H1 (cell line): ENCODE measurements around the gene RPL26. TPM values are rescaled to one million over a fixed set of nuclear protein-coding genes. Genes with fewer than 3 reads are reported as not detected.

Source experiments
- CTCF ChIA-PET: fragments of 300-600 bp; sonication (Branson Sonifier 250); formaldehyde crosslinking; loops from one replicate; lab custom pipeline; 2021; ENCODE audit not compliant: partially characterized antibody; lab: Charles Lee
- POLR2A ChIA-PET: fragments of 300-600 bp; sonication (Branson Sonifier 250); formaldehyde crosslinking; loops from one replicate; lab custom pipeline; 2021; ENCODE audit warnings: inconsistent platforms; ENCODE audit not compliant: partially characterized antibody; lab: Charles Lee
- DNase-seq, 2 experiments: peaks; one replicate each; pipeline versions ENCODE4 v3.0.0 to v3.0.0-alpha.2; 2010 to 2022; ENCODE audit warnings: low spot score in 2 of 2, low read depth in 1 of 2, mixed read lengths in 1 of 2
- FAIRE-seq: peaks from 2 replicates; lab custom pipeline; 2011; peaks lifted over from hg19 to GRCh38; lab: Jason Lieb, UNC
- H2AFZ ChIP-seq: 2 replicates; pipeline ENCODE4 v1.8.1; 2012; ENCODE audit warnings: low read length, inconsistent platforms
- H2AK5ac ChIP-seq: 2 replicates; pipeline ENCODE4 v1.6.1; 2013; ENCODE audit warnings: low read depth, low read length
- H2BK120ac ChIP-seq: replicated peaks from 2 replicates; pipeline ENCODE3; 2013; ENCODE audit warnings: low read depth, low read length, inconsistent platforms
- H2BK12ac ChIP-seq: 2 replicates; pipeline ENCODE4 v1.6.1; 2013; ENCODE audit warnings: low read depth, low read length
- H2BK15ac ChIP-seq: 2 replicates; pipeline ENCODE4 v1.6.1; 2013; ENCODE audit warnings: low read length
- H2BK20ac ChIP-seq: 2 replicates; pipeline ENCODE4 v1.6.1; 2013; ENCODE audit warnings: low read length
- H2BK5ac ChIP-seq: 2 replicates; pipeline ENCODE4 v1.6.1; 2013; ENCODE audit warnings: low read depth, low read length
- H3K14ac ChIP-seq: 2 replicates; pipeline ENCODE4 v1.6.1; 2013; ENCODE audit warnings: inconsistent platforms; ENCODE audit not compliant: insufficient read length
- H3K18ac ChIP-seq: 2 replicates; pipeline ENCODE4 v1.6.1; 2013; ENCODE audit warnings: low read length; ENCODE audit errors: extremely low read depth
- H3K23ac ChIP-seq: 2 replicates; pipeline ENCODE4 v1.6.1; 2013; ENCODE audit warnings: inconsistent platforms; ENCODE audit not compliant: insufficient read length
- H3K23me2 ChIP-seq: 2 replicates; pipeline ENCODE4 v1.6.1; 2013; ENCODE audit warnings: low read depth, low read length
- H3K27ac ChIP-seq: 2 replicates; pipeline ENCODE4 v1.6.1; 2011; ENCODE audit warnings: low read depth, low read length, inconsistent platforms
- H3K27me3 ChIP-seq, 4 experiments: replicated peaks in 1 of 4; 1 replicate in 1 of 4; 2 replicates in 3 of 4; pipeline versions ENCODE4 v1.6.1 to v1.8.1; 2011 to 2013; ENCODE audit warnings: low read length in 3 of 4, mild to moderate bottlenecking in 3 of 4, inconsistent platforms in 2 of 4, mixed read lengths in 2 of 4, moderate library complexity in 1 of 4; ENCODE audit not compliant: control insufficient read depth in 3 of 4, insufficient read depth in 3 of 4; ENCODE audit errors: extremely low read depth in 1 of 4
- H3K36me3 ChIP-seq, 4 experiments: 2 replicates each; pipeline versions ENCODE4 v1.6.1 to v1.8.1; 2011 to 2013; ENCODE audit warnings: mild to moderate bottlenecking in 4 of 4, low read length in 3 of 4, moderate library complexity in 2 of 4, control low read depth in 1 of 4, inconsistent platforms in 1 of 4; ENCODE audit not compliant: insufficient read depth in 4 of 4, control insufficient read depth in 2 of 4
- H3K4ac ChIP-seq: replicated peaks from 2 replicates; pipeline ENCODE3; 2013; ENCODE audit warnings: low read length, low read depth, mixed read lengths, inconsistent platforms; ENCODE audit not compliant: insufficient read length
- H3K4me1 ChIP-seq, 4 experiments: replicated peaks in 1 of 4; 1 replicate in 1 of 4; 2 replicates in 3 of 4; pipeline versions ENCODE4 v1.6.1 to v1.8.1; 2011 to 2013; ENCODE audit warnings: low read length in 3 of 4, inconsistent platforms in 2 of 4, mixed read lengths in 1 of 4; ENCODE audit not compliant: insufficient read depth in 4 of 4, control insufficient read depth in 3 of 4
- H3K4me2 ChIP-seq, 2 experiments: 2 replicates each; pipeline versions ENCODE4 v1.6.1 to v1.8.1; 2011 to 2013; ENCODE audit warnings: low read depth in 2 of 2, low read length in 2 of 2, control low read depth in 1 of 2, inconsistent platforms in 1 of 2, mild to moderate bottlenecking in 1 of 2; ENCODE audit not compliant: insufficient read depth in 1 of 2
- H3K4me3 ChIP-seq, 4 experiments: fragments of 200-600, 300-600 bp in 1 of 4; sonication (generic), shearing (Covaris generic), sonication (Bioruptor Twin) in 1 of 4; 2 replicates each; pipeline versions ENCODE4 v1.5.1 to v1.8.1; 2011 to 2016; ENCODE audit warnings: low read length in 4 of 4, low read depth in 3 of 4, control low read depth in 2 of 4, inconsistent platforms in 2 of 4, mild to moderate bottlenecking in 2 of 4, mixed read lengths in 1 of 4, moderate library complexity in 1 of 4; ENCODE audit not compliant: insufficient read depth in 2 of 4; ENCODE audit errors: extremely low read depth in 1 of 4
- H3K56ac ChIP-seq: replicated peaks from 2 replicates; pipeline ENCODE3; 2013; ENCODE audit warnings: low read depth, mild to moderate bottlenecking, mixed read lengths, low read length, inconsistent platforms; ENCODE audit not compliant: insufficient read length
- H3K79me1 ChIP-seq: 2 replicates; pipeline ENCODE4 v1.6.1; 2013; ENCODE audit warnings: low read depth, low read length, control low read depth
- H3K79me2 ChIP-seq, 2 experiments: 2 replicates each; pipeline versions ENCODE4 v1.6.1 to v1.8.1; 2012 to 2013; ENCODE audit warnings: low read length in 2 of 2, mild to moderate bottlenecking in 2 of 2, inconsistent platforms in 1 of 2; ENCODE audit not compliant: insufficient read depth in 2 of 2, control insufficient read depth in 1 of 2
- H3K9ac ChIP-seq, 4 experiments: replicated peaks in 1 of 4; 1 replicate in 1 of 4; 2 replicates in 3 of 4; pipeline versions ENCODE4 v1.6.1 to v1.8.1; 2011 to 2013; ENCODE audit warnings: low read depth in 3 of 4, low read length in 3 of 4, control low read depth in 2 of 4, mild to moderate bottlenecking in 2 of 4, moderate library complexity in 2 of 4, inconsistent platforms in 1 of 4; ENCODE audit errors: extremely low read depth in 1 of 4
- H3K9me3 ChIP-seq, 2 experiments: 2 replicates each; pipeline versions ENCODE4 v1.6.1 to v1.8.1; 2012 to 2013; ENCODE audit warnings: mild to moderate bottlenecking in 2 of 2, moderate library complexity in 2 of 2, control low read depth in 1 of 2, inconsistent platforms in 1 of 2, low read depth in 1 of 2, low read length in 1 of 2, mixed read lengths in 1 of 2; ENCODE audit not compliant: insufficient read depth in 2 of 2
- H4K20me1 ChIP-seq, 2 experiments: replicated peaks in 1 of 2; 2 replicates each; pipeline versions ENCODE3 to v1.8.1; 2011 to 2013; ENCODE audit warnings: inconsistent platforms in 2 of 2, low read length in 2 of 2, mild to moderate bottlenecking in 1 of 2; ENCODE audit not compliant: insufficient read depth in 2 of 2, control insufficient read depth in 1 of 2
- H4K5ac ChIP-seq: 2 replicates; pipeline ENCODE4 v1.6.1; 2013; ENCODE audit warnings: low read length, low read depth, mixed read lengths, inconsistent platforms; ENCODE audit not compliant: insufficient read length
- H4K8ac ChIP-seq: 2 replicates; pipeline ENCODE4 v1.8.0; 2013; ENCODE audit warnings: mild to moderate bottlenecking, moderate library complexity, low read length, inconsistent platforms; ENCODE audit not compliant: insufficient read depth; ENCODE audit errors: extremely low read depth
- H4K91ac ChIP-seq: replicated peaks from 2 replicates; pipeline ENCODE3; 2013; ENCODE audit warnings: low read length, mixed read lengths, inconsistent platforms; ENCODE audit not compliant: insufficient read length
- BACH1 ChIP-seq: IDR thresholded peaks from 2 replicates; pipeline ENCODE4 v1.6.1; 2012; ENCODE audit warnings: low read length, improper control_type of control experiment
- CREB1 ChIP-seq: IDR thresholded peaks from 2 replicates; pipeline ENCODE4 v1.6.1; 2012; ENCODE audit warnings: inconsistent platforms
- E2F6 ChIP-seq: IDR thresholded peaks from 2 replicates; pipeline ENCODE4 v1.6.1; 2012; ENCODE audit warnings: inconsistent platforms
- EZH2 ChIP-seq: fragments of 200-600 bp; sonication (generic); IDR thresholded peaks from 2 replicates; pipeline ENCODE4 v1.7.1; 2012; ENCODE audit warnings: low read depth, mild to moderate bottlenecking, moderate library complexity, low read length, inconsistent platforms; ENCODE audit not compliant: severe bottlenecking
- FOSL1 ChIP-seq: IDR thresholded peaks from 2 replicates; pipeline ENCODE4 v1.6.1; 2011; ENCODE audit warnings: mild to moderate bottlenecking, low read depth, low read length, moderate library complexity; ENCODE audit not compliant: insufficient read depth
- MAFK ChIP-seq: IDR thresholded peaks from 2 replicates; pipeline ENCODE4 v1.6.1; 2012; ENCODE audit warnings: low read depth, mild to moderate bottlenecking, improper control_type of control experiment, low read length
- PHF8 ChIP-seq: fragments of 200-600 bp; sonication (generic); conservative IDR thresholded peaks from 2 replicates; pipeline ENCODE4 v1.7.1; 2012; ENCODE audit warnings: low read depth, mild to moderate bottlenecking, inconsistent platforms, low read length, moderate library complexity
- POU5F1 ChIP-seq: IDR thresholded peaks from 2 replicates; pipeline ENCODE4 v1.6.1; 2011; ENCODE audit warnings: low read depth, mild to moderate bottlenecking, low read length, moderate library complexity
- RNF2 ChIP-seq: fragments of 200-900, 300-1000 bp; sonication (generic); IDR thresholded peaks from 2 replicates; pipeline ENCODE4 v1.7.1; 2016; ENCODE audit warnings: borderline replicate concordance, low read depth, mild to moderate bottlenecking, antibody characterized with exemption, low read length; ENCODE audit not compliant: poor library complexity, severe bottlenecking; ENCODE audit errors: missing control alignments
- SIN3A ChIP-seq, 2 experiments: IDR thresholded peaks in 1 of 2; conservative IDR thresholded peaks in 1 of 2; 2 replicates each; pipeline ENCODE4 v1.6.1; 2011 to 2012; ENCODE audit warnings: low read length in 2 of 2, improper control_type of control experiment in 1 of 2, low read depth in 1 of 2, mild to moderate bottlenecking in 1 of 2
- SP4 ChIP-seq: IDR thresholded peaks from 2 replicates; pipeline ENCODE4 v1.6.1; 2012; ENCODE audit warnings: low read length, inconsistent platforms
- WGBS, 2 experiments: shearing (Covaris generic) in 1 of 2; methylation state at CpG; one replicate each; pipeline versions ENCODE4 v1.1.6 to v1.1.7; 2013 to 2015; ENCODE audit warnings: low lambda C conversion rate in 2 of 2, mixed read lengths in 2 of 2, inconsistent platforms in 1 of 2, low coverage in 1 of 2, missing lambda C conversion rate in 1 of 2; ENCODE audit not compliant: insufficient replicate concordance in 2 of 2, insufficient coverage in 1 of 2, insufficient read length in 1 of 2; ENCODE audit errors: extremely low coverage in 1 of 2, missing lambda C conversion rate in 1 of 2; 5-methylcytosine and 5-hydroxymethylcytosine counted together
- polyA plus RNA-seq, 7 experiments: library from polyadenylated mRNA; depleted of rRNA in 3 of 7; stranded (reverse) in 5 of 7; unstranded in 2 of 7; fragments of >200 nt in 5 of 7; fragments of 200-250 nt in 2 of 7; gene quantifications; 1 replicate in 5 of 7; 2 replicates in 1 of 7; 4 replicates in 1 of 7; pipeline versions ENCODE4 v1.2.1 to v1.2.3, GENCODE V29; 2011 to 2013; ENCODE audit warnings: missing spikeins in 2 of 7, mixed read lengths in 2 of 7
- total RNA-seq: library from RNA; stranded (reverse); fragmentation: NEBNext Ultra II Directional; extraction: Animal tissue kit (Norgen Biotek cat#: 25700); gene quantifications from 2 replicates; pipeline ENCODE4 v1.2.1, GENCODE V29; 2021
- TF ChIP-seq, protein P1 (sequence below): IDR thresholded peaks from 2 replicates; pipeline ENCODE4 v1.6.1; 2011; ENCODE audit warnings: low read length, improper control_type of control experiment

The RPL26 gene
- total and polyA plus RNA-seq, 2 of the 8 experiments (the other 6 are each of a cell fraction or from before 2014, with no cell fraction given): 1,963 to 2,554 TPM

DNA sequence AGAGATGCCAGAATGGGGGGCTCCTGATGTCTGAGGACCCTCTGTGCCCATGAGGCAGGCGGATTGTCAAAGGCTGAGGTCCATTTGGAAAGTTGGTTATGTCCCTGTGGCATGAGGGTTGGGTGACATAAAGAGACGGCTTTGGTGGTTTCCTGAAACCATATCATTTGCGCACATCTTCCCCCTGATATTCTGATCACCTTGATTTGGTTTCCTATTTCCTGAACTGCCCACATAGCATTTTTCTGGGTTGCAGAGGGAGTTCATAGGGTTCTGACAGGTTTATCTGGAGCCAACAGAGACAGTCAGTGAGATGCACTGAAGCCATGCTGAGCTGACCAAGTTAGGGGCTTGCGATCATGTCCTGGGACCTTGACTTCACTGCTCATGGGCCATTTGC lies 30.3 kb upstream of the RPL26 start:
- FAIRE-seq: no peak
- CTCF ChIA-PET: no interaction called here
- no peak overlapping the region for H3K56ac ChIP-seq
- TF ChIP-seq SIN3A (conservative IDR thresholded peaks at IDR 0.05 in 1 of 2, IDR thresholded peaks at IDR 0.05 in 1 of 2; ENCODE audit: low read depth in 1 of 2, low read length in 2 of 2) (no peak), EZH2 (no peak), PHF8 (no peak), MAFK (no peak), CREB1 (no peak), E2F6 (no peak), FOSL1 (no peak), POU5F1 (no peak), BACH1 (no peak), SP4 (no peak), RNF2 (no peak)
- TF ChIP-seq, protein P1, sequence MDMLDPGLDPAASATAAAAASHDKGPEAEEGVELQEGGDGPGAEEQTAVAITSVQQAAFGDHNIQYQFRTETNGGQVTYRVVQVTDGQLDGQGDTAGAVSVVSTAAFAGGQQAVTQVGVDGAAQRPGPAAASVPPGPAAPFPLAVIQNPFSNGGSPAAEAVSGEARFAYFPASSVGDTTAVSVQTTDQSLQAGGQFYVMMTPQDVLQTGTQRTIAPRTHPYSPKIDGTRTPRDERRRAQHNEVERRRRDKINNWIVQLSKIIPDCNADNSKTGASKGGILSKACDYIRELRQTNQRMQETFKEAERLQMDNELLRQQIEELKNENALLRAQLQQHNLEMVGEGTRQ: no peak

More for the DNA sequence above, 30.3 kb upstream of the RPL26 start:
- Histone ChIP-seq H3K79me1 (no peaks in the 10 kb centered on the region), H4K8ac (no peak overlapping the region), H3K9ac (no peak overlapping the region), H3K4me2 (no peak overlapping the region), H3K14ac (no peak overlapping the region), H3K27ac (no peak overlapping the region), H3K9me3 (no peaks in the 10 kb centered on the region), H2AFZ (no peak overlapping the region), H2BK20ac (no peak overlapping the region), H2BK120ac (no peak overlapping the region), H3K79me2 (no peaks in the 10 kb centered on the region), H3K4me1 (peaks cover 0 to 8% (median 3%) of the 10 kb centered on the region in 4 experiments; a peak in 6 of 7 replicates), H2BK5ac (no peak overlapping the region), H3K4ac (no peak overlapping the region), H4K20me1 (no peaks in the 10 kb centered on the region), H4K5ac (no peak overlapping the region), H2AK5ac (no peak overlapping the region), H2BK12ac (no peak overlapping the region), H3K27me3 (no peaks in the 10 kb centered on the region), H3K36me3 (no peaks in the 10 kb centered on the region), H2BK15ac (no peak overlapping the region), H3K18ac (no peak overlapping the region), H3K23ac (no peak overlapping the region), H3K4me3 (no peak overlapping the region), H4K91ac (no peak overlapping the region), H3K23me2 (no peaks in the 10 kb centered on the region; the same call in 1 of the 2 replicates)
- POLR2A ChIA-PET: interaction anchor here (0.8 kb wide), 1 partner anchor 14 kb away, joined by 3 read pairs; no protein-coding TSS in a partner anchor
- WGBS, 2 experiments: 88% methylated on average over 4 of the region's 4 CpGs; no CpG with 5 or more reads in 1 of the 2 experiments
- DNase-seq: no peak
